Sigmoid colon (tissue), 4 donors: Measurements from ENCODE around the gene ZNF681.

Source experiments
- EP300 ChIP-seq, 4 donors: sonication (generic); formaldehyde crosslinking; IDR thresholded peaks; one replicate each; pipeline ENCODE4 v1.6.1; 2017; ENCODE audit warnings: antibody characterized with exemption in 4 of 4
- POLR2AphosphoS5 ChIP-seq, 4 donors: sonication (generic); formaldehyde crosslinking; IDR thresholded peaks; one replicate each; pipeline ENCODE4 v1.6.1; 2017; ENCODE audit warnings: antibody characterized with exemption in 4 of 4
- TF ChIP-seq, protein P1 (sequence below), 4 experiments: fragments of 450-650 bp in 3 of 4; fragments of 200-600 bp in 1 of 4; IDR thresholded peaks; one replicate each; pipeline ENCODE4 v1.5.1; 2016 to 2019; ENCODE audit warnings: antibody characterized with exemption in 4 of 4, mild to moderate bottlenecking in 3 of 4, moderate library complexity in 2 of 4

DNA sequence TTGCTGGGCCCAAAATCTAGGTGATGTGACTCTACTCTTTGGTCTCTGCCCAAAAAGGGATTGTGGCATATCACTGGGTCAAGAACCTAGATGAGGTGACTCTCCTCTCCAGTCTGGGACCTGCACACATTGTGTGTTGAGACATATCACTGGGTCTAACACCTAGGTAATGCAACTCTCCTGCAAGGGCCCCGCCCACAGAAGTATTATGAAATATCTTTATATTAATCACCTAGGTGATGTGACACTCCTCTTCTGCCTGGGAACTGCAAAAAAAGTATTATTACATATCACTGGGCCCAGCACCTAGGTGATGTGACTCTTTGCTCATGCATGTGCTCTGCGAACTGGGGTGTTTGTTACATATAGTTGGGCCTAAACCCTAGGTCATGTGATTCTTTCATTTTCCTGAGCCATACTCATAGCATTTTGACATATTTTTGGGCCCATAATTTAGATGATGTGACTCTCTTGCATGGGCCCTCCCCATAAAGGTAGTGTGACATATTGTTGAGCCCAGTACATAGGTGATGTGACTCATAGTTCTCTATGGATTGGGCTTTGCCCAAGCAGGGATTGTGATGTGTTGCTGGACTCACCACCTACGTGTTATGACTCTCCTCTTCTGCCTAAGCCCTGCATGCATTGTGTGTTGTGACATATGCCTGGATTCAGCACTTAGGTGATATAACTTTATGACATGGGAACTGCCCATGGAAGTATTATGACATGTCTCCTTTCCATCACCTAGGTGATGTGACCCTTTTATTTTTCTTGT lies 11.2 kb upstream of the ZNF681 start:
- no peak for TF ChIP-seq POLR2AphosphoS5 (IDR thresholded peaks at IDR 0.05)
- TF ChIP-seq, protein P1, sequence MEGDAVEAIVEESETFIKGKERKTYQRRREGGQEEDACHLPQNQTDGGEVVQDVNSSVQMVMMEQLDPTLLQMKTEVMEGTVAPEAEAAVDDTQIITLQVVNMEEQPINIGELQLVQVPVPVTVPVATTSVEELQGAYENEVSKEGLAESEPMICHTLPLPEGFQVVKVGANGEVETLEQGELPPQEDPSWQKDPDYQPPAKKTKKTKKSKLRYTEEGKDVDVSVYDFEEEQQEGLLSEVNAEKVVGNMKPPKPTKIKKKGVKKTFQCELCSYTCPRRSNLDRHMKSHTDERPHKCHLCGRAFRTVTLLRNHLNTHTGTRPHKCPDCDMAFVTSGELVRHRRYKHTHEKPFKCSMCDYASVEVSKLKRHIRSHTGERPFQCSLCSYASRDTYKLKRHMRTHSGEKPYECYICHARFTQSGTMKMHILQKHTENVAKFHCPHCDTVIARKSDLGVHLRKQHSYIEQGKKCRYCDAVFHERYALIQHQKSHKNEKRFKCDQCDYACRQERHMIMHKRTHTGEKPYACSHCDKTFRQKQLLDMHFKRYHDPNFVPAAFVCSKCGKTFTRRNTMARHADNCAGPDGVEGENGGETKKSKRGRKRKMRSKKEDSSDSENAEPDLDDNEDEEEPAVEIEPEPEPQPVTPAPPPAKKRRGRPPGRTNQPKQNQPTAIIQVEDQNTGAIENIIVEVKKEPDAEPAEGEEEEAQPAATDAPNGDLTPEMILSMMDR (IDR thresholded peaks at IDR 0.05), result no peak
- no peak for TF ChIP-seq EP300 (IDR thresholded peaks at IDR 0.05)
